NCI-H2171 (cell line): ENCODE data around the gene RNASEH2A.

Experiments
- DNase-seq: peaks from one replicate; lab custom pipeline; 2025; lab: John Stamatoyannopoulos, UW

RNASEH2A gene

DNA sequence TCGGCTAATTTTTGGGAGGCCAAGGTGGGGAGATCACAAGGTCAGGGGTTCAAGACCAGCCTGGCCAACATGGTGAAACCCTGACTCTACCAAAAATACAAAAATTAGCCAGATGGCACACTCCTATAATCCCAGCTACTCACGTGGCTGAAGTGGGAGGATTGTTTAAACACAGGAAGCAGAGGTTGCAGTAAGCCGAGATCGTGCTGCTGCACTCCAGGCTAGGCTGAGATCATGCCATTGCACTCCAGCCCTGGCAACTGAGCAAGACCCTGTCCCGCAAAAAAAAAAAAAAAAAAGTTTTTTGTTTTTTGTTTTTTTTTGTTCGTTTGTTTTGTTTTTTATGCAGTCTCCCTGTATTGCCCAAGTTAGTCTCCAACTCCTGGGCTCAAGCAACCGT is 53.2 kb downstream of the RNASEH2A start:
- DNase-seq, result no peak
